SU-DHL-6 (cell line): ENCODE data around the gene ERCC8.
A peak's percentile ranks its signal among the peaks of the same experiment; 100 is the strongest.

ENCODE experiments used
- H2AFZ ChIP-seq: fragments of 200-600 bp; sonication (generic); 2 replicates; pipeline ENCODE4 v1.6.1; 2014; ENCODE audit warnings: low read depth, mild to moderate bottlenecking, moderate library complexity, mixed read lengths, antibody characterized with exemption, low read length; ENCODE audit not compliant: severe bottlenecking
- H3F3A ChIP-seq: fragments of 200-600 bp; shearing (Covaris generic); 2 replicates; pipeline ENCODE4 v1.6.0; 2016; ENCODE audit warnings: antibody characterized with exemption, mild to moderate bottlenecking; ENCODE audit not compliant: insufficient read depth
- H3K27ac ChIP-seq: fragments of 200-600 bp; sonication (generic); 2 replicates; pipeline ENCODE4 v1.5.1; 2016; ENCODE audit warnings: low read depth, mild to moderate bottlenecking, low read length, moderate library complexity, mixed read lengths
- H3K27me3 ChIP-seq: fragments of 200-600 bp; sonication (generic), shearing (Covaris generic); 2 replicates; pipeline ENCODE4 v1.6.0; 2014; ENCODE audit warnings: mild to moderate bottlenecking, low read length
- H3K36me3 ChIP-seq: fragments of 200-600 bp; sonication (generic); 2 replicates; pipeline ENCODE4 v1.6.1; 2014; ENCODE audit warnings: mild to moderate bottlenecking, low read length, mixed read lengths
- H3K4me2 ChIP-seq: fragments of 300-600, 200-600 bp; shearing (Covaris generic), sonication (generic); 2 replicates; pipeline ENCODE4 v1.6.0; 2014; ENCODE audit warnings: low read length, low read depth, mild to moderate bottlenecking; ENCODE audit not compliant: poor library complexity, severe bottlenecking
- H3K4me3 ChIP-seq: fragments of 200-600 bp; sonication (generic); 2 replicates; pipeline ENCODE4 v1.5.1; 2014; ENCODE audit warnings: antibody characterized with exemption, low read length, mild to moderate bottlenecking, mixed read lengths; ENCODE audit not compliant: insufficient read depth, poor library complexity, severe bottlenecking
- H3K79me2 ChIP-seq: fragments of 200-600 bp; sonication (generic); 2 replicates; pipeline ENCODE4 v1.6.1; 2014; ENCODE audit warnings: mild to moderate bottlenecking, low read length, moderate library complexity; ENCODE audit not compliant: insufficient read depth
- H3K9ac ChIP-seq: fragments of 200-600 bp; sonication (generic); 2 replicates; pipeline ENCODE4 v1.7.0; 2014; ENCODE audit warnings: mild to moderate bottlenecking, low read length
- H3K9me2 ChIP-seq: fragments of 200-600 bp; sonication (generic); replicated peaks from 2 replicates; pipeline ENCODE4 v1.6.1; 2014; ENCODE audit warnings: low read length; ENCODE audit not compliant: insufficient read depth
- H3K9me3 ChIP-seq: fragments of 200-600 bp; sonication (generic); 2 replicates; pipeline ENCODE4 v1.6.1; 2014; ENCODE audit warnings: low read length, mixed read lengths; ENCODE audit not compliant: insufficient read depth
- H4K20me1 ChIP-seq: fragments of 200-600 bp; sonication (generic); 2 replicates; pipeline ENCODE4 v1.6.1; 2014; ENCODE audit warnings: low read depth, mild to moderate bottlenecking, antibody characterized with exemption, low read length, moderate library complexity, mixed read lengths
- CTCF ChIP-seq: fragments of 200-600 bp; sonication (generic); IDR thresholded peaks from one replicate; pipeline ENCODE4 v1.5.1; 2017; ENCODE audit warnings: antibody characterized with exemption, mild to moderate bottlenecking, low read length, moderate library complexity; ENCODE audit not compliant: insufficient read depth, poor library complexity, severe bottlenecking
- EZH2phosphoT487 ChIP-seq: fragments of 200-600 bp; sonication (generic), shearing (Covaris generic); conservative IDR thresholded peaks from 2 replicates; pipeline ENCODE4 v1.6.1; 2018; ENCODE audit warnings: mild to moderate bottlenecking, antibody characterized with exemption, low read length, moderate library complexity, mixed read lengths

The ERCC8 gene

GRCh38 chr5:60948738-60949137 is 3.9 kb upstream of the ERCC8 start:
- Histone ChIP-seq H2AFZ (no peak overlapping the region), H3K9ac (no peak overlapping the region), H3K4me2 (no peak overlapping the region), H4K20me1 (no peaks in the 10 kb centered on the region), H3K9me2 (no peaks in the 10 kb centered on the region), H3K27ac (no peak overlapping the region), H3F3A (no peaks in the 10 kb centered on the region; the same call in 1 of the 2 replicates), H3K36me3 (no peaks in the 10 kb centered on the region), H3K9me3 (no peaks in the 10 kb centered on the region), H3K4me3 (no peak overlapping the region), H3K27me3 (no peaks in the 10 kb centered on the region), H3K79me2 (peaks cover 73% of the 10 kb centered on the region)
- TF ChIP-seq EZH2phosphoT487 = no peak

- Histone ChIP-seq H3K27me3 (no peaks in the 10 kb centered on the region), H3K9ac (peak overlapping the region; percentile 63), H3K9me2 (no peaks in the 10 kb centered on the region), H3K79me2 (peaks cover 72% of the 10 kb centered on the region), H4K20me1 (no peaks in the 10 kb centered on the region), H2AFZ (peak overlapping the region; percentile 46), H3K4me3 (peak overlapping the region; percentile 89), H3K9me3 (no peaks in the 10 kb centered on the region), H3K36me3 (no peaks in the 10 kb centered on the region), H3K4me2 (peak overlapping the region; percentile 74), H3K27ac (peak overlapping the region; percentile 27), H3F3A (no peaks in the 10 kb centered on the region; the same call in 1 of the 2 replicates)
- no peak for TF ChIP-seq EZH2phosphoT487
- TF ChIP-seq CTCF = no peak
Observed at GRCh38 chr5:60945813-60946187, 930 bp upstream of the ERCC8 start.

- Histone ChIP-seq H3K36me3 (no peaks in the 10 kb centered on the region), H2AFZ (no peak overlapping the region), H3K27ac (no peak overlapping the region), H3K9me3 (no peaks in the 10 kb centered on the region), H4K20me1 (no peaks in the 10 kb centered on the region), H3F3A (no peaks in the 10 kb centered on the region), H3K79me2 (peaks cover 72% of the 10 kb centered on the region), H3K4me3 (peak overlapping the region; percentile 74), H3K9me2 (no peaks in the 10 kb centered on the region), H3K9ac (no peak overlapping the region; the same call in 1 of the 2 replicates), H3K4me2 (peak overlapping the region; percentile 91), H3K27me3 (no peaks in the 10 kb centered on the region)
- no peak for TF ChIP-seq CTCF
- no peak for TF ChIP-seq EZH2phosphoT487
Observed at GRCh38 chr5:60943624-60944023, 1.2 kb downstream of the ERCC8 start.

GRCh38 chr5:60929024-60929423 is 15.8 kb downstream of the ERCC8 start:
- no peaks in the 10 kb centered on the region for H3K79me2 ChIP-seq

More at GRCh38 chr5:60929024-60929423, 15.8 kb downstream of the ERCC8 start:
- Histone ChIP-seq H3K36me3 (peaks cover 21% of the 10 kb centered on the region; the same call in 1 of the 2 replicates), H3K4me3 (no peak overlapping the region), H3K9me3 (no peaks in the 10 kb centered on the region), H3K9ac (no peak overlapping the region), H3F3A (no peaks in the 10 kb centered on the region), H3K9me2 (no peaks in the 10 kb centered on the region), H4K20me1 (no peaks in the 10 kb centered on the region), H3K27ac (no peak overlapping the region), H3K27me3 (no peaks in the 10 kb centered on the region), H3K4me2 (no peak overlapping the region), H2AFZ (no peak overlapping the region)
- TF ChIP-seq EZH2phosphoT487 (no peak), CTCF (peak; percentile 17)
